ENCODE results near the gene KLHL30.

KLHL30 gene

GRCh38 chr2:238150686-238151085 lies 12.2 kb downstream of the KLHL30 start:
- TF ChIP-seq POLR2A (IDR thresholded peaks at IDR 0.05; ENCODE audit: low read length) (no peak), GATA1 (IDR thresholded peaks at IDR 0.05; ENCODE audit: low read depth, low read length) (no peak)
- DNase-seq: no peak

- TF ChIP-seq GATA1 (IDR thresholded peaks at IDR 0.05; ENCODE audit: low read depth, low read length): no peak
- TF ChIP-seq POLR2A (IDR thresholded peaks at IDR 0.05; ENCODE audit: low read length): no peak
- no peak for DNase-seq
These were observed 12.7 kb downstream of the KLHL30 start for GRCh38 chr2:238151205-238151604.

GRCh38 chr2:238151628-238152235 lies 13.3 kb downstream of the KLHL30 start:
- DNase-seq: no peak
- TF ChIP-seq POLR2A (IDR thresholded peaks at IDR 0.05; ENCODE audit: low read length): no peak
- TF ChIP-seq GATA1 (IDR thresholded peaks at IDR 0.05; ENCODE audit: low read depth, low read length): no peak

GRCh38 chr2:238152771-238153688 lies 14.6 kb downstream of the KLHL30 start:
- DNase-seq: peak in 1 of 2 experiments; percentile 19
- no peak for TF ChIP-seq POLR2A (IDR thresholded peaks at IDR 0.05; ENCODE audit: low read length)
- no peak for TF ChIP-seq GATA1 (IDR thresholded peaks at IDR 0.05; ENCODE audit: low read depth, low read length)

GRCh38 chr2:238154570-238154969 lies 16.1 kb downstream of the KLHL30 start:
- no peak for DNase-seq
- TF ChIP-seq POLR2A (IDR thresholded peaks at IDR 0.05; ENCODE audit: low read length): no peak
- no peak for TF ChIP-seq GATA1 (IDR thresholded peaks at IDR 0.05; ENCODE audit: low read depth, low read length)

- no peak for TF ChIP-seq GATA1 (IDR thresholded peaks at IDR 0.05; ENCODE audit: low read depth, low read length)
- no peak for TF ChIP-seq POLR2A (IDR thresholded peaks at IDR 0.05; ENCODE audit: low read length)
- no peak for DNase-seq
These were observed 16.7 kb downstream of the KLHL30 start for GRCh38 chr2:238155051-238155760.

GRCh38 chr2:238155761-238156694 lies 17.6 kb downstream of the KLHL30 start:
- no peak for DNase-seq
- TF ChIP-seq GATA1 (IDR thresholded peaks at IDR 0.05; ENCODE audit: low read depth, low read length) (no peak), POLR2A (IDR thresholded peaks at IDR 0.05; ENCODE audit: low read length) (no peak)

- DNase-seq: no peak
- TF ChIP-seq GATA1 (IDR thresholded peaks at IDR 0.05; ENCODE audit: low read depth, low read length): no peak
- TF ChIP-seq POLR2A (IDR thresholded peaks at IDR 0.05; ENCODE audit: low read length): no peak
These were observed 19.1 kb downstream of the KLHL30 start for GRCh38 chr2:238157506-238158017.

GRCh38 chr2:238158018-238158508 lies 19.6 kb downstream of the KLHL30 start:
- no peak for DNase-seq
- TF ChIP-seq POLR2A (IDR thresholded peaks at IDR 0.05; ENCODE audit: low read length) (no peak), GATA1 (IDR thresholded peaks at IDR 0.05; ENCODE audit: low read depth, low read length) (no peak)

GRCh38 chr2:238158509-238159070 lies 20.1 kb downstream of the KLHL30 start, which contains the start of gene ERFE:
TSS of gene ERFE (plus strand) at chr2:238158970. CDS start at chr2:238159008, 38 bp downstream.
- peak; percentile 80 to 88 for DNase-seq

GRCh38 chr2:238159071-238159539 lies 20.6 kb downstream of the KLHL30 start:
- TF ChIP-seq POLR2A (IDR thresholded peaks at IDR 0.05; ENCODE audit: low read length) (no peak), GATA1 (IDR thresholded peaks at IDR 0.05; ENCODE audit: low read depth, low read length) (no peak)
- peak; percentile 52 to 69 for DNase-seq

More at GRCh38 chr2:238158509-238159070, 20.1 kb downstream of the KLHL30 start, which contains the start of gene ERFE:
- TF ChIP-seq GATA1 (IDR thresholded peaks at IDR 0.05; ENCODE audit: low read depth, low read length) (no peak), POLR2A (IDR thresholded peaks at IDR 0.05; ENCODE audit: low read length) (no peak)

- TF ChIP-seq GATA1 (IDR thresholded peaks at IDR 0.05; ENCODE audit: low read depth, low read length) (no peak), POLR2A (IDR thresholded peaks at IDR 0.05; ENCODE audit: low read length) (peak; percentile 51)
- peak; percentile 44 to 69 for DNase-seq
These were observed 21.3 kb downstream of the KLHL30 start for GRCh38 chr2:238159661-238160205.
